Amygdala (tissue), 56 donors: Measurements from ENCODE around the gene SLC37A4.
"Not testable (repeated sequence)": the region's sequence is repeated elsewhere in the genome, so short reads cannot be mapped to it uniquely, and the experiment has no call there.

Source experiments
- DNase-seq, 56 donors: peaks; one replicate each; lab custom pipeline; 2025; lab: John Stamatoyannopoulos, UW

SLC37A4 gene

DNA sequence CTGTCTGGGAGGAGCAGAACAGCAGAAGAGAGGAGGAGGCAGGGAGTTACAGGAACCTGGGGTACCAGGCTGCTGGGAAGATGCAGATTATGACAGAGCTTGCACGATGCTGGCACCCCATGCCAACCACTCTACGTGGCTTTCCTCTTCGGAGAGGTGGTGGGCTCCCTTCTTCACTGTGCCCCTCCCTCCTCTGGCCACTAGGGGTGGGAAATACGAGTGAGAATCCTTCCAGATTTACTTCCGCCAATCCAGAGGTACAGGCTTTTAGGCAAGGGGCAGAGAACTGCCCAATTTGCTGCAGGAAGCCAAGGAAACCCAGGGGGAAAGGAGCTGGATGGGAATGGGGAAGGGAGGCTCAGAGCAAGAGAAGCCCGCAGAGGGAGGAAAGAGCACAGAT is 14.0 kb upstream of the SLC37A4 start:
- no peak for DNase-seq

DNA sequence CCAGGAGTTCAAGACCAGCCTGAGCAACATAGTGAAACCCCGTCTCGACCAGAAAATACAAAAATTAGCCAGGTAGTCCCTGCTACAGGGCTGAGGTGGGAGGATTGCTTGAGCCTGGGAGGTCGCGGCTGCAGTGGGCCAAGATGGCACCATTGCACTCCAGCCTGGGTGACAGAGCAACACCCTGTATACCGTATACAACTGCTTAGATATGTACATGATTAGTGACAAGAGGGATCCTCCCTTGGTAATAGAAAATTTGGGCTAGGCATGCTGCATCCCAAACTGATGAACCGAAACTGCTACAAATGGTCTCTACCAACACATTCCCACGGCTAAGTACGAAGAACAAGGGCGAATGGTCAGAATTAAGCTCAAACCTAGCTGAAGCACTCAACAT is 12.2 kb upstream of the SLC37A4 start:
- DNase-seq, result no peak

DNA sequence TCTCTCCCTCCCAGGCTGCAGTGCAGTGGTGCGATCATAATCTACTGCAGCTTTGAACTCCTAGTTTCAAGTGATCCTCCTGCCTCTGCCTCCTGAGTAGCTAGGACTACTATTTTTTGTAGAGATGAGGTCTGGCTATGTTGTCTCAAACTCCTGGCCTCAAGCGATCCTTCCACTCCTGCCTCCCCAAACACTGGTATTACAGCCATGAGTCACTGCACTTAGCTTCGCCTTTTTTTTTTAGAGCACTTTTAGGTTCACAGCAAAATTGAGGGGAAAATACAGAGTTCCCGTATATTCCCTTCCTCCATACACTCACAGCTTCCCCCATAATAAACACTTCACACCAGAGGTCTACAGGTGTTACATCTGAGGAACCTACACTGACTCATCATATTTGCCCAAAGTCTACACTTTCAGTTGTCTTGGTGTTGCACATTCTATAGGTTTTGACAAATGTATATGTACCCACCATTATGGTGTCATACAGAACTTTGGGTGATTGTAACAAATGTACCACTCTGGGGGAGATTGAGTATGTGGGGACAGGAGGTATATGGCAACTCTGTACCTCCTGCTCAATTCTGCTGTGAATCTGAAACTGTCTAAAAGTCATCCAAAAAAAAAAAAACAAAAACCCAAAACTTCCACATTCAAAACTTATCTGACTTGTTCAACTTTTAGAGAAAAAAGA is 11.3 kb upstream of the SLC37A4 start:
- no peak for DNase-seq

DNA sequence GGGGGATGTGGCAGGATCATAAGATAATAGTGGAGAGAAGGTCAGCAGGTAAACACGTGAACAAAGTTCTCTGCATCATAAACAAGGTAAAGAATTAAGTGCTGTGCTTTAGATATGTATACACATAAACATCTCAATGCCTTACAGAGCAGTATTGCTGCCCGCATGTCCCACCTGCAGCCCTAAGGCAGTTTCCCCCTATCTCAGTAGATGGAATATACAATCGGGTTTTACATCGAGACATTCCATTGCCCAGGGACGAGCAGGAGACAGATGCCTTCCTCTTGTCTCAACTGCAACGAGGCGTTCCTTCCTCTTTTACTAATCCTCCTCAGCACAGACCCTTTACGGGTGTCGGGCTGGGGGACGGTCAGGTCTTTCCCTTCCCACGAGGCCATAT is 8.8 kb upstream of the SLC37A4 start:
- DNase-seq, result not testable (repeated sequence)

DNA sequence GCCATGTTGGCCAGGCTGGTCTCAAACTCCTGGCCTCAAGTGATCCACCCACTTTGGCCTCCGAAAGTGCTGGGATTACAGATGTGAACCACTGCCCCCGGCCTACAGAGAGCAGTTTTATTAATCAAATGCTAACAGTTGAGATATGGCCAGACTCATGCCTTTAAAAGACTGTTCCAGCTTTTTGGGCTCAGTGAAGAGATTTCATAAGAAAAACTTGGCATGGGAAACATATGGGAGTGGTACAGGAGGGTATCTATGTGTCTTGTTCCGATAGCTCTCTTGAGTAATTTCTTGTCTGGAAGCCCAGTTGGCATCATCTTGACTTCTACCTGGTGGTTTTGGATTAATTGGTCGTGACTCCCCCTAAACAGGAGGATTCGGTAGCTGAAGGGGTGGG is 8.2 kb upstream of the SLC37A4 start:
- no peak for DNase-seq

DNA sequence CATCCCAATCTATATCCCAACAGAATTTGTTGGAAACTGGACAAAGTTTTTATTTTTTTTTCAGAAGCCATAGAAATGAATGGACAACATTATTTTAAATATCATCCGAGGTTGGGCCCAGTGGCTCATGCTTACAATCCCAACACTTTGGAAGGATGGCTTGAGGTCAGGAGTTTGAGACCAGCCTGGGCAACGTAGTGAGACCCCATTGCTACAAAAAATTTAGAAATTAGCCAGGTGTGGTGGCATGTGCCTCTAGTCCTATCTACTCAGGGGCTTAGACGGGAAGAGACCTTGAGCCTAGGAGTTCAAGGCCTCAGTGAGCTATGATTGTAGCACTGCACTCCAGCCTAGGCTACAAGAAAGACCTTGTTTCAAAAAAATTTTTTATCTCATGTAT is 4.1 kb upstream of the SLC37A4 start:
- no peak for DNase-seq

DNA sequence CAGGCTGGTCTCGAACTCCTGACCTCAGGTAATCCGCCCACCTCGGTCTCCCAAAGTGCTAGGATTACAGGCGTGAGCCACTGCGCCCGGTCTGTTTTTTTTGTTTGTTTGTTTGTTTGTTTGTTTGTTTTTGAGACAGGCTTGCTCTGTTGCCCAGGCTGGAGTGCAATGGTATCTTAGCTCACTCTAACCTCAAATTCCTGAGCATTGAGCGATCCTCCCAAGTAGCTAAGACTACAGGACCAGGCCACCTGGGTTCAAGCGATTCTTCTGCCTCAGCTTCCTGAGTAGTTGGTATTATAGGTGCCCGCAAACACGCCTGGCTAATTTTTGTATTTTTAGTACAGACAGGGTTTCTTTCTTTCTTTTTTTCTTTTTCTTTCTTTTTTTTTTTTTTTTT is 2.7 kb upstream of the SLC37A4 start:
- DNase-seq, result not testable (repeated sequence)

DNA sequence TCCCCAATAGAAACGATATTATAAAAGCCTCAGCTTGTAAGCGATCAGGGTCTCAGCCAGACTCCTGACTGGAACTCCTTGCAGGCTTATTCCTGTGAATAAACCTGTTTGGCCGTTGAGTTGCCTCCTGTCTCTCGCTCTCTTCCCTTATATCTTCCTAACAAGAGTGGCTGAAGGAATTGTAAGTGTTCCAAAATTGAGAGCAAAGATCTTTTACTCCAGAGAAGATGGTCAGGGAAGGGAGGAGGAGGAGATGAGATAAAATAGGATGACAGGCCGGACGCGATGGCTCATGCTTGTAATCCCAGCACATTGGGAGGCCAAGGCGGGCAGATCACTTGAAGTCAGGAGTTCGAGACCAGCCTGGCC is 1.2 kb upstream of the SLC37A4 start:
- no peak for DNase-seq

DNA sequence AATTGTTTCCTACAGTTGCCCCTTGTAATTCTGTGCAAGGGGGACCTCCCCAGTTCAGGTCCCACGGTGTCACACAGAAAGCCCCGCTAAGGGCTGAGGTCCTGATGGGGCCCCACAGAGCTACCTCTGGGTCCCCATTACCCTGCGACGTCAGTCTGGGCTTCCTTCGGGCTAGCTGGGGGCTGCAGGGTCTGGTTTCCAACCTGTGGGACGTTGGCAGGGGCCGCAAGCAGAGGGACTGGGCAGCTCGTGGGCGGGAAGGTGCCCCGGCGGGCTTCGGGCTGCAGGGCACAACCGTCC is 698 bp downstream of the SLC37A4 start:
- peak in 3 of 56 donors; percentile 35 to 53 (median 36) for DNase-seq

DNA sequence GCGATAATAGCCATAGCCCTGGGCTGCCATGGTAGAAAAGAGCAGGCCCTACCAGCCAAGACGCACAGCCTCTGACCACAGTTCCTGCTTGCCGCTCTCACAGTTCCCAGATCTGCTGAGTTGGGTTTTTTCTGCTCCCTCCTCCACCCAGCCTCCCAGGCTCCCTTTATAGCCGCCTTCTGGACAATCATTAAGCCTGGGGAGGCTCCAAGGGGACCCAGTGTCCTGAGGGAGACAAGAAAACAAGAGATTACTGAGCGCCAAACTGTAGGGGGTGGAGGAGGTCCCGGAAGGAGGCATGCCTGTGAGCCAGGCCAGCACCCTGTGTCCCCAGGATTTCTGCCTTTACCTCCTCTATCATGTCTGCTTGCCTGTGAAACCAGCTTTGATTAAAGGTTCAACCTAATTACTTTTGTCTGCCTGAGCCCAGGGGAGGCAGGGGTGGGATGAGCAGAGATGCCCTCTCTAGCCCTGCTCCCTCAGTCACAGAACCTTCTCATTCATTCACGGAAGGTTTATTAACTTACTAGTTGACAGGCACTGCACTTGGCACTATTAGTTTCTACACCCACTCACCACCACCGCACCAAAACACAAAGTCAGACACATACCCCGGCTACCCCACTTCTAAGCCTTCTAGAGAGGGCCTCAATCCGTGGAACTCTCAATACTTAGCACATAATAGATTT is 1.2 kb downstream of the SLC37A4 start:
- DNase-seq, result peak in 22 of 56 donors; percentile 5 to 38 (median 18)

DNA sequence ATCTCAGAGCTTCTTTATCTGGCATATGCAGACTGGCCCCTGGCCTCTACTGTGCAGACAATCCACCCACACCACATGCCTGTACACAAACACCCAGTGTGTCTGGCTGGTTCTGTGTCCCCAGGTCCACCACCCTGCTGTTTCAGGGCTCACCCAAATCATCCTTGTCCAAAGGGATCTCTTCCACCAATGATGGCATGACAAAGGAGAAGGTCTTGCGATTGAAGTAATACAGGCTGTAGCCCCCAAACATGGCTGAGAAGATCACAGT is 1.7 kb downstream of the SLC37A4 start:
- DNase-seq, result no peak

DNA sequence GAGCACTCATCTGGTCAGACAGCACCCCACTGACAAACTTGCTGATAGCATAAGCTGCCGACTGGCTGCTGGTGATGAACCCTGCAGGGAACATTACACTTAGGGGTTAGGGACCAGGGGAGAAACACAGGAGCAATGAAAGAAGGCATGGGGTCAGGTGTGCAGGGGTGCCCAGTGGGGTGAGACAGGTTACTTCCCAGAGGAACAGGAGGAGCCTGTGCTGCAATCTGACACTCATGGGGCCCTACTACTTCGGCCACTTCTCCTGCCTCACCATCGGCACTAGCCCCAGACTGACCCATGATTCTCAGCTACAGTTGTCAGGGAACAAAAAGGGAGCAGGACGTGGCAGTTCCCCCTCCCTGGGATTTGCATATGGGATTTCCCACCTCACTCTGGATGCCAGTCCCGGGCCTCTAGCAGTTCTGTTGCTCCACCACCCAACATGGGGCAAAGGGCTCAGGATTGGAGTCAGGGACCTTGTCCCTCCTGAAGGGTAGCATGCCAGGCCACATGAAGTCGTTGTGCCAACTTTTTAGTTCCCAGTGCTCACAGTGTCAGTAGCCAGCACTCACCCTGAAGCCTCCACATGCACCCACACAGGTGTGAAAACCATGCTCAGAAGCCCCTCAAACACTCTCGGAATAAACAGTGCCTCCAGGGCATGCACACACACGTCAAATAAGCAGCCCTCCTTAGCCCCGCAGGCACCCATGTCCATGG is 2.2 kb downstream of the SLC37A4 start:
- no peak for DNase-seq

DNA sequence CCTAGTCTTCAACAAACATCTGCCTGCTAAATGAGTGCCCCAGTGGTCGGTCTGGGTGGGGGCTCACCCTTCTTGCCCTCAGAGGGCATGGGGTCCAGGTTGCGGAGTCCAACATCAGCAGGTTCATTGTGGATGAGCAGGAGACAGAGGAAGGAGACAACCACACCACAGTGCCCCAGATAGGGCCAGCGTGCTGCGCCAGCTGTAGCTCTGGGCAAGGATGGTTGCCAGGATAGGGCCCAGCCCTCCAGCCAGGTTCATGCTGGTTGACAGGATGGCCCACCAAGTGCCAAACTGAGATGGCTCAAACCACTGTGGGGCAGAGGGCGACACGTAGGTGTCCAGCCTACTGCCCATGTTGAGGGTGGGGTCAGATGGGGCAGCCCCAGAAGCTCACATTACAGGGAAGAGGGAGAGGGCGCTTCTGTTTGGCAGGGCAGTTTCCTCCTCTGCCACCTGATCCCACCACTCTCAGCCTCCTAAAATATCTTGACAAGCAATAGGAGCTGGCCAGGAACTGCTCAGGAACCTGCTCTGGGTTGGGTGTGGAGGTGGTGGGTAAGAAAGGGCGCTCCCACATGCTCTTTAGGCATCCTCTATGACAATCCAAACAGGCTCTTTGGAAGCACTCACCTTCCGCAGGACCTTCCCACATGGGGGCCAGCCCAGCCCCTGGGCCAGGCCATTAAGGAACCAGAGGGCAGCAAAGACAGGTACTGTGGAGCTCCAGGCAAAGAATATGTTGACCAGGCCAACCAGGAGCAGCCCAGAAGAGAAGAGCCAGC is 2.9 kb downstream of the SLC37A4 start:
- DNase-seq, result no peak

DNA sequence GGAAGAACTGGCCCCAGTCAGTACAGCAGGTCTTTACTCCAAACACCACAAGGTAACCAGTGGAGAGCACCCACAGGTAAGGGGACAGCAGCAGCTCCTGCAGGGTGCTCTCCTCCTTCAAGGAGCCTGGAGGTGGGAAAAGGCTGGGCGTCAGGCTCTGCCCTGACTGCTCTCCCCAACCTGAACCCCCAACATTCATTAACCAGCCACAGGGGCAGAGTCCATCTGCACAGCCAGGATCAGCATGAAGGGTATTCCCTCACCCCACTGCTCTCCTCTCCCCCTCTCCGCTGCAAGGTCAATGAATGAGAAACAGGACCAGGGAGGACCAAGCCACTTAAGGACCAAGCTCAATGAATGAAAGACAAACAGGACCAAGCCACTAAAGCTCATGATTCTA is 3.7 kb downstream of the SLC37A4 start:
- DNase-seq, result no peak

DNA sequence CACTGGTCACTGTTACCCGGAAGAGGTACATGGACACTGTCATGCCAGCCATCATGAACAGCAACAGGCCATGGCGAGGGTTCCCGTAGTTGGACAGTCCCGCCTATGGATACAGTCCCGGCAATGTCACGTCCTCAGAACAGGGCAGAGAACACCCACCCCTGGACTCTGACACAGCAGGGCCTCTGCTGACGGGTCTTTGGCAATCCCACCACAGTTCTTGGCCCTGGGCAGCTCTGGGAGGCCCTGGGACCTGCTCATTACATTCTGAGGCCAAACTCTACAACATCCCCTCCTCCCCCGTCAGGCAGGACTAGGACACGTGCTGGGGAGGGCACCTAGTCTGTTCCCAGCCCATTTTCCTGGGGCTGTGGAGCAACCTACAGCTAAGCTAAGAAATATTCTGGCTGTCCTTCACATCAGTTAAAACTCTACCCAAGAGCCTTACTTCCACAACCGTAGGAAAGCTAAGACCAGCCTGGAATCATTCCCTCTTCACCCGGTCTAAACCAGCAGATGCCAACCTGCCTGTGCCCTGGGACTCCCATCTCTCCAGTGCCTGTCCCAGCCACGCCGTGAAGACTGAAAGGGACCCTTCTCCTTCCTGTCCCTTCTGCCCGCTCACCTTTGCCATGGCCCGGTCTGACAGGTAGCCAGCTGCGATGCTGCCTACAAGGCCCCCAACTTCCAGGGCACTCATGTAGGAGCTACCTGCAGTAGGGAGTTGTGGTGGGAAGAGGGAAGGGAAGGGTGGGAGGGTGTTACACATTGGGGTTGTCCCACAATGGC is 4.5 kb downstream of the SLC37A4 start:
- no peak for DNase-seq

DNA sequence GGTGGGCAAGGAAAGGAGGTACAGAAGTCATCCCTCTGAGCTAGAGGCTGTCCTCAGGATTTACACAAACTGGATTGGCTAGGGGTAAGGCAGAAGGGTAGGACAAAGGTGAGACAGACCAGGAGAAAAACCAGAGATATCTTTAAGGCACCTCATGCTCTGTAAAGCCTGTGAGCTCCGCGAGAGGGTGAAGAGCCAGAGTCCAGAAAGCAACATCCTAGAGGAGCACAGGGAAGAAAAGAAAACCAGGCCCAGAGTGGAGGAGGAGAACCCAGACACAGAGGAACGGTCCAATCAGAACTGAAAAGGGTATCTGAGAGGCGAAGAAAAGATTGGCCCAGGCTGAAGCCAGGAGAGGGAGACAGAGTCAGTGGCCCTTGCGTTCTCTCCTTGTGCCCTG is 5.1 kb downstream of the SLC37A4 start:
- no peak for DNase-seq

DNA sequence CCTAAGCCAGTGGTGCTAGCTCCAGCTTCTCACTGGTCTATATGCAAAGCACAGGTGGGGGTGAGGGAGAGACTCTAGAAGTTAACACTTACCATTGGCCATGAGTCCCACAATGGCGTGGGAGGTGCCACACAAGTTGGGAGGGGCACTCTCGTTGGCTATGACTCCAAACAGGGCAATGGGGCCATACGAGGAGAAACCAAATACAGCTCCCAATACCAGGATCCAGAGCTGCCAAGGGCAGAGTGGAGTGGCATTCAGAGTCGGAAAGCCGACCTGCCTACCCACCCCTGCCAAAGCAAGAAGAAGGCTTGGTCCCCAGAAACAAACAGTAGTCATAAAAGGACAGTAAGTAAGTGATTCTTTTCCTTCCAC is 5.6 kb downstream of the SLC37A4 start:
- DNase-seq, result no peak

DNA sequence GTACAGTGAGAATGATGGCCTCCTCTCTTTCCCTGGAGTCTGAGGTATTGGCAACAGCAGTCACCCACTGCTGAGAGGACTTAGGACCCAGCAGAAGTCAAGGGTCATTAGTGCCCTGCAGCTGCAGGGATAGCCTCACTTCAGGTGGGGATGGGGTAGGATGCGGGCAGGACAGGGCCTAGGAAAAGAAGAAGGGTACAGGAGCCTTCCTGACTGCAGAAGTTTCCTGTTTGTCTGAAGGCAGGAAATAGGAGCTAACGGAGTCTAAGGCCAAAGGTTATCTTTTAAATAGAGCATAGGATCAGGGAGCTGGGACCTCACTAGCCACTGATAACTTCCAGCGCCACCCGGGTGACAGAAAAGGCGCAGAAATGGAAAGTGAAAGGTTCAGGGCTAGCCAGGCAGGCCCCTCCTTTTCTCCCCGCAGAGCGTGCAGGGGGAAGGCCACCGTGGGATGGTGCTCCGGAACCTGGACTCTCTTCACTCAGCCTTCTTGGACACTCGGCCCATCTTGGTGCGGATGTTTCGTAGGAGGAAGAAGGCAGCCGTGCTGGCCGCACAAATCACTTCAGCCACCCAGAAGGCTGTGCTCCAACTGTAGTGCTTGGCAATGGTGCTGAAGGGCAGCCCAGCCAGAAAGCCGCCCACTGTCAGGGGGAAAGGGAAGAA is 6.1 kb downstream of the SLC37A4 start:
- no peak for DNase-seq

DNA sequence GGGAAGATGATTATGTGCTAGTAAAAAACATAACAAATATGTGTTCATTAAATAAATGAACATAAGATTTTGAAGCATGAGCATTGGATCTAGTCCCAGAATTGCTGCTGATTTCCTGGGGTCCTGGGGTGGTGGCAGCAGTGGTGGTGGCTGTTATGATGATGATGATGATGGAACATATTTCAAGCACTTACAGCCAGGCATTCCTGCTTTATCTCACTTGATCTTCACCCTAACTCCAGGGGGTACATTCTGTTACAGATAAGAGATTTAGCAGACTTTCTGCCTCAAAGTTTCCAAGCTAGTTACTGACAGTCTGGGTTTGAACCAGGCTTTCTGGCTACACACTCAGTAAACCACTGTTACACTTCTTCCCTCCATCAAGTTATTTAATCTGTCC is 6.9 kb downstream of the SLC37A4 start:
- DNase-seq, result no peak

DNA sequence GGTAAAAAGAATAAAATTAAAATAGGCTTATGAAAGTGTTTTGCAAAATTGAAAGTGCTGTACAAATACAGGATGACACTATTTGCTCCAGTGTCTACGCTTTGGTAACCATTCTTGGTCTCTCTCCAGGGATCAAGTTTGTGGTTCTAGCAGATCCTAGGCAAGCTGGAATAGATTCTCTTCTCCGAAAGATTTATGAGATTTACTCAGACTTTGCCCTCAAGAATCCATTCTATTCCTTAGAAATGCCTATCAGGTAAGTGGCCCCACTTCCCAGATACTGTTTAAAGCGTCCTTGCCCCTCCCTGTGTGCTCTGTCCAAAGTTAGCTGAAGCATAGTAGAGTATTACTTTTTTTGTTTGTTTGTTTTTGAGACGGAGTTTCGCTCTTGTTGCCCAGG is 9.0 kb downstream of the SLC37A4 start:
- no peak for DNase-seq
